HepG2 (cell line): ENCODE results near the gene GNB3. TPM values are rescaled to one million over a fixed set of nuclear protein-coding genes. Genes with fewer than 3 reads are reported as not detected.

ENCODE experiments used
- ATAC-seq: fragments of 200-7000 bp; cut with Tn5 transposase; 3 replicates; pipeline ENCODE4 v1.9.1; 2020; ENCODE audit warnings: mild to moderate bottlenecking, moderate library complexity
- BruUV-seq: library from RNA; stranded (reverse); fragments of 400-500 nt; replicated peaks from 2 replicates; lab custom pipeline; 2021; lab: Mats Ljungman, UMichigan
- CTCF ChIA-PET: fragments of 300-600 bp; formaldehyde crosslinking; extraction: SDS; loops from one replicate; lab custom pipeline; 2021; ENCODE audit warnings: low total read pairs, inconsistent platforms, low intra/inter-chr PET ratio; lab: Yijun Ruan, JAX
- POLR2A ChIA-PET: fragments of 350-600 bp; sonication (Branson Sonifier 250); formaldehyde crosslinking; loops from one replicate; lab custom pipeline; 2020; ENCODE audit warnings: antibody characterized with exemption, inconsistent platforms; lab: Yijun Ruan, JAX
- DNase-seq: peaks from one replicate; pipeline ENCODE4 v3.0.0-alpha.2; 2015; ENCODE audit warnings: low spot score
- FAIRE-seq: peaks from 3 replicates; lab custom pipeline; 2011; peaks lifted over from hg19 to GRCh38; lab: Jason Lieb, UNC
- H2AFZ ChIP-seq: one replicate; pipeline ENCODE4 v1.6.1; 2011; ENCODE audit warnings: low read length, inconsistent platforms
- H3K27ac ChIP-seq: fragments of 300-600 bp; 3 replicates; pipeline ENCODE4 v1.8.0; 2011; ENCODE audit warnings: mixed run types, mild to moderate bottlenecking, mixed read lengths, low read length, inconsistent platforms; ENCODE audit not compliant: insufficient read depth; ENCODE audit errors: extremely low read length
- H3K27me3 ChIP-seq, 2 experiments: fragments of 200-600 bp in 1 of 2; 2 replicates in 1 of 2; 3 replicates in 1 of 2; pipeline versions ENCODE4 v1.6.0 to v1.8.0; 2011; ENCODE audit warnings: low read length in 2 of 2, mild to moderate bottlenecking in 2 of 2, moderate library complexity in 2 of 2, inconsistent platforms in 1 of 2; ENCODE audit not compliant: insufficient read depth in 2 of 2, control insufficient read depth in 1 of 2
- H3K36me3 ChIP-seq, 2 experiments: fragments of 200-600 bp in 1 of 2; replicated peaks in 1 of 2; 2 replicates in 1 of 2; 3 replicates in 1 of 2; pipeline versions ENCODE4 v1.5.1 to v1.8.0; 2011; ENCODE audit warnings: low read length in 2 of 2, inconsistent platforms in 1 of 2; ENCODE audit not compliant: insufficient read depth in 2 of 2, control insufficient read depth in 1 of 2
- H3K4me1 ChIP-seq: 2 replicates; pipeline ENCODE4 v1.5.1; 2012; ENCODE audit warnings: low read length, inconsistent platforms; ENCODE audit not compliant: insufficient read depth
- H3K4me2 ChIP-seq: 2 replicates; pipeline ENCODE4 v1.6.0; 2011; ENCODE audit warnings: low read depth, low read length, inconsistent platforms
- H3K4me3 ChIP-seq, 3 experiments: fragments of 200-600 bp in 1 of 3; sonication (generic), shearing (Covaris generic) in 1 of 3; replicated peaks in 1 of 3; 2 replicates each; pipeline ENCODE4 v1.5.1; 2011 to 2016; ENCODE audit warnings: low read length in 3 of 3, inconsistent platforms in 2 of 3, low read depth in 2 of 3, mild to moderate bottlenecking in 2 of 3, control low read depth in 1 of 3, mixed read lengths in 1 of 3; ENCODE audit not compliant: insufficient read depth in 1 of 3
- H3K79me2 ChIP-seq: one replicate; pipeline ENCODE4 v1.6.1; 2011; ENCODE audit warnings: low read length, inconsistent platforms; ENCODE audit not compliant: insufficient read depth
- H3K9ac ChIP-seq: 2 replicates; pipeline ENCODE4 v1.6.0; 2011; ENCODE audit warnings: mild to moderate bottlenecking, low read depth, low read length, inconsistent platforms; ENCODE audit not compliant: insufficient read depth
- H3K9me3 ChIP-seq: 2 replicates; pipeline ENCODE4 v1.5.1; 2012; ENCODE audit warnings: mild to moderate bottlenecking, low read length
- H4K20me1 ChIP-seq: 2 replicates; pipeline ENCODE4 v1.6.0; 2011; ENCODE audit warnings: inconsistent platforms, mild to moderate bottlenecking, low read length, moderate library complexity; ENCODE audit not compliant: insufficient read depth
- ESRRA ChIP-seq: sonication (generic); formaldehyde crosslinking; IDR thresholded peaks from 2 replicates; pipeline ENCODE4 v1.5.1; 2020; ENCODE audit warnings: mild to moderate bottlenecking, low read depth, missing genetic modification reagents
- MIXL1 ChIP-seq: IDR thresholded peaks from 2 replicates; pipeline ENCODE4 v1.6.1; 2016
- RCOR2 ChIP-seq: IDR thresholded peaks from 2 replicates; pipeline ENCODE4 v1.6.1; 2016; ENCODE audit warnings: missing biosample characterization, missing genetic modification reagents
- RFX1 ChIP-seq: fragments of 450-650 bp; IDR thresholded peaks from 2 replicates; pipeline ENCODE4 v1.6.1; 2017
- SP140L ChIP-seq: sonication (generic); formaldehyde crosslinking; IDR thresholded peaks from 2 replicates; pipeline ENCODE4 v1.4.0; 2020; ENCODE audit warnings: missing genetic modification reagents, borderline replicate concordance
- SRSF1 ChIP-seq: fragments of 200-400 bp; formaldehyde crosslinking; optimal IDR thresholded peaks from 2 replicates; pipeline ENCODE3; 2017; ENCODE audit warnings: mild to moderate bottlenecking, low read depth, low read length, moderate library complexity
- ZNF282 ChIP-seq: fragments of 450-650 bp; IDR thresholded peaks from 2 replicates; pipeline ENCODE4 v1.6.1; 2018; ENCODE audit not compliant: partially characterized antibody
- ZNF431 ChIP-seq: sonication (generic); formaldehyde crosslinking; IDR thresholded peaks from 2 replicates; pipeline ENCODE4 v1.9.0; 2022; ENCODE audit warnings: missing genetic modification reagents, low read depth, mild to moderate bottlenecking, borderline replicate concordance
- ZNF616 ChIP-seq: sonication (generic); formaldehyde crosslinking; IDR thresholded peaks from 2 replicates; pipeline ENCODE4 v1.5.0; 2020; ENCODE audit warnings: low read depth, mild to moderate bottlenecking, missing genetic modification reagents
- WGBS: methylation state at CpG from one replicate; pipeline ENCODE4 v1.1.6; 2017; ENCODE audit warnings: low lambda C conversion rate; 5-methylcytosine and 5-hydroxymethylcytosine counted together
- in situ Hi-C: cut with HindIII; loops from 2 replicates; pipeline ENCODE4 v1.10.0; 2017; ENCODE audit warnings: low pct_unique_long_range_greater_than_20kb; ENCODE audit not compliant: extremely low pct_ligation_motif_present
- intact Hi-C: fragments of 100-400 bp; cut with micrococcal nuclease; formaldehyde crosslinking; loops from one replicate; pipeline ENCODE4 v1.10.0; 2022; ENCODE audit not compliant: unreplicated experiment
- polyA plus RNA-seq, 8 experiments: library from polyadenylated mRNA; depleted of rRNA in 3 of 8; stranded (reverse) in 7 of 8; unstranded in 1 of 8; fragments of >200 nt; fragmentation: Illumina TruSeq in 4 of 8; extraction: Trizol in 4 of 8; gene quantifications; 2 replicates each; pipeline versions ENCODE4 v1.2.1 to v1.2.3, GENCODE V29; 2011 to 2016; ENCODE audit warnings: low read depth in 4 of 8, missing spikeins in 1 of 8, mixed read lengths in 1 of 8; ENCODE audit not compliant: insufficient read depth in 1 of 8
- total RNA-seq, 5 experiments: library from RNA; depleted of rRNA; stranded (reverse); fragments of >200 nt; fragmentation: Illumina TruSeq; extraction: Trizol; gene quantifications; 2 replicates each; pipeline ENCODE4 v1.2.3, GENCODE V29; 2016; ENCODE audit warnings: low read depth in 1 of 5

The GNB3 gene
- total and polyA plus RNA-seq, 2 of the 13 experiments (the other 11 are each of a cell fraction or from before 2014, with no cell fraction given): 1.3 to 3.6 TPM

- no peak overlapping the region for H3K4me2 ChIP-seq
- WGBS: 67% methylated on average over 10 of the region's 10 CpGs
- FAIRE-seq: no peak
Measured at GRCh38 chr12:6809056-6809455, 31.7 kb upstream of the GNB3 start.

GRCh38 chr12:6810758-6811157 is 30.0 kb upstream of the GNB3 start:
- no peak overlapping the region for H3K27ac ChIP-seq
- in situ Hi-C loops: no loop called here
- H3K4me1 ChIP-seq: peaks cover 8% of the 10 kb centered on the region; the same call in 1 of the 2 replicates
- intact Hi-C loops: no loop called here
- H3K4me3 ChIP-seq: no peak overlapping the region
- BruUV-seq: no TSS peak
- no peak overlapping the region for H3K9ac ChIP-seq
- DNase-seq (no peak), FAIRE-seq (no peak), ATAC-seq (peak; percentile 47; the same call in 2 of the 3 replicates)
- no peaks in the 10 kb centered on the region for H3K36me3 ChIP-seq
- H3K9me3 ChIP-seq: no peaks in the 10 kb centered on the region
- no peak for TF ChIP-seq MIXL1 (CRISPR knock-in tag)
- no peak for TF ChIP-seq RFX1
- TF ChIP-seq SRSF1: no peak
- no peak for TF ChIP-seq RCOR2
- TF ChIP-seq SP140L (CRISPR knock-in tag): no peak
- H4K20me1 ChIP-seq: no peaks in the 10 kb centered on the region
- ChIA-PET CTCF (no interaction called here), POLR2A (no interaction called here)
- H3K4me2 ChIP-seq: no peak overlapping the region
- H3K79me2 ChIP-seq: no peaks in the 10 kb centered on the region
- WGBS: 36% methylated on average over 1 of the region's 1 CpG
- H3K27me3 ChIP-seq: peaks cover 0 to 5% of the 10 kb centered on the region in 2 experiments; a peak in 1 of 5 replicates
- H2AFZ ChIP-seq: no peak overlapping the region

More at GRCh38 chr12:6809056-6809455, 31.7 kb upstream of the GNB3 start:
- no peak overlapping the region for H3K4me3 ChIP-seq
- BruUV-seq: no TSS peak
- intact Hi-C loops: no loop called here
- no peak overlapping the region for H3K27ac ChIP-seq
- H3K79me2 ChIP-seq: no peaks in the 10 kb centered on the region
- POLR2A ChIA-PET: no interaction called here
- DNase-seq (no peak), ATAC-seq (no peak)
- no peaks in the 10 kb centered on the region for H4K20me1 ChIP-seq
- no peak overlapping the region for H2AFZ ChIP-seq
- peaks cover 8% of the 10 kb centered on the region; the same call in 1 of the 2 replicates for H3K4me1 ChIP-seq
- CTCF ChIA-PET: no interaction called here
- no peak overlapping the region for H3K9ac ChIP-seq
- H3K27me3 ChIP-seq: 0 out of 5 replicates have a peak, but pooled peaks cover 0 to 4% of the 10 kb centered on the region in 2 experiments
- TF ChIP-seq ZNF431 (CRISPR knock-in tag): no peak
- TF ChIP-seq ZNF616 (CRISPR knock-in tag): no peak
- no peak for TF ChIP-seq ZNF282
- TF ChIP-seq ESRRA: no peak
- in situ Hi-C loops: no loop called here
- H3K9me3 ChIP-seq: no peaks in the 10 kb centered on the region
- H3K36me3 ChIP-seq: no peaks in the 10 kb centered on the region
